ENCODE measurements around the gene PAK5.

PAK5 gene

DNA sequence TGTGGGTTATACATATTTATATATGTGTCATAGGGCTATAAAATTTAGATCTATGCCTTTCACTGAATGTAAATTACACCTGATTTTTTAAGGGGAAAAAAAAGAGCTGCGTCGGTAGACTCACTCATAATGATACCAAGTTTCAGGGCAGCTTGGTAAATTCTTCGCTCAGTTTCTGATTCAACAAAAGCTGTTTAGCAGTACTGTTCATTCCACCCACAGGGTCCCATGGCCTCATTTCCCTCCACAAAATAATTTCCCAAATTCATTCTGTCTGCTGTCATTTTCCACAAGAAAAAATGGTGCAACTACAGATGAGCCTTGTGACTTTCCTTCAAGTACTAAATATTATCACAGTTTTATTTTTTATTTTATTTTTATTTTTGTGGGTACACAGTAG, 63.7 kb downstream of the PAK5 start:
- no peak for DNase-seq

DNA sequence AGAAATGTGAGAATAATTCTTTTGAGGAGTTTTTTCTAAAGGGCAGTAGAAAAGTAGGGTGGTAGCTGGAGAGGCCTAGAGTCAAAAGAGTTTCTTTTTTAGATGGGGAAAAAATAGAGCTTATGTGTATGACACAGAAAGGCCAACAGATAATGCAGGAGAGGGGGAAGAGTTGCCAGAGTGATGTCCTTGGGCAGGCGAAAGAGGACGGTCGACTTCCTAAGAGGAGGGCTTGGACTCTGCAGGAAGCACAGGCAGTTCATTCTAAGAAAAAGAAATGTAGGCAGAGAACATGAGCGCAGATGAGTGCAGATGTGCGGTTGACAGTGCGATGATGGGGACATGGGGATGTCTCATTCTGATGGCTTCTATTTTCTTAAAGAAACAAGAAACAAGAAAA, 68.9 kb downstream of the PAK5 start:
- no peak for DNase-seq

DNA sequence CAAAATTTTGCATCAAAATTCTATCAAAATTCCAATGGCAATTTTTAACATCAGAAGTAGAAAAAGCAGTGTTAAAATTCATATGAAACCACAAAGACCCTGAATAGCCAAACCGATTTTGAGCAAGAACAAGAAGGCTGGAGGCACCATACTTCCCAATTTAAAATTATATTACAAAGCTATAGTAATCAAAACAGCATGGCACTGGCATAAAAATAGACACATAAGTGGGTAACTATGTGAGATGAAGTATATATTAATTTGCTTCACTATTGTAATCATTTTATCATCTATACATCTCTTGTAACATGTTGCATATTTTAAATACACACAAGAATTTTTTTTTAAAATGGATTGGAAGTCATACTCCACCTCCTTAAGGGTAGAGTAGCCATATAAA, 77.4 kb downstream of the PAK5 start:
- DNase-seq: no peak

DNA sequence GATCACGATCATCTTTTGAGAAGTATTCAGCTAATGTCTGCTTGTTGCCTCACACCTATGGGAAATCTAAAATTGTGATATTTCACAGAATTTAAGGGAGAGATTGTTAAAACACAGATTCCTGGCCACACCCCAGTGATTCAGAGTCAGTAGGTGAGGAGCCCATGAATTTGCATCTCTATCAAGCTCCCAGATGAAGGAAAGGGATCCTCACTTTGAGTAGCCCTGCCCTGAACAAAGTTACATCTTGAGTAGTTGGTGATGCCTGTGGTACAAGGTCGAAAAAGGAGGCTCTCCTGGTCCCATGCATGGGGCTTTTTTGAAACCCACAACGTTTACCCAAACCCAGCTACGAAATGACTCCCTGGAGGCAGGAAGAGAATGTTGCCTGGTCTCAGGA, 79.5 kb downstream of the PAK5 start:
- no peak for DNase-seq

DNA sequence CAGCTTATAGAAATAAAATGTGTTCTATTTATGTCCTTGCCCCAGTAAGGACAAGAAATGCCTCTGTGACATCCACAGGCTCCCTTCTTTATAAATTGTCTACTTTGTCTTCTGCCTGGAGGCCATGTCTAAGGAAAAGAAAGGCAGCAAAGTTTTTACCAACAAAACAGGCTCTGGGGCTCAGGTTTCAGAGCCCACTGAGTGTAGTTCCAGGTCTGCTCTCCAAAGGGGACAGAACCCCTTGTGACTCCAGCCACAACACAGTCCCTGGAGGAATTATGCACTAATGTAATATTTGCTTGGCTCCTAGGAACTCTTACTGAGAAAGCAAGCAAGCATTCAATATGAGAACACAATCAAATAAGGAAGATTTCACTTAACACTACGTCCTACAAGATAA, 80.1 kb downstream of the PAK5 start:
- no peak for DNase-seq

DNA sequence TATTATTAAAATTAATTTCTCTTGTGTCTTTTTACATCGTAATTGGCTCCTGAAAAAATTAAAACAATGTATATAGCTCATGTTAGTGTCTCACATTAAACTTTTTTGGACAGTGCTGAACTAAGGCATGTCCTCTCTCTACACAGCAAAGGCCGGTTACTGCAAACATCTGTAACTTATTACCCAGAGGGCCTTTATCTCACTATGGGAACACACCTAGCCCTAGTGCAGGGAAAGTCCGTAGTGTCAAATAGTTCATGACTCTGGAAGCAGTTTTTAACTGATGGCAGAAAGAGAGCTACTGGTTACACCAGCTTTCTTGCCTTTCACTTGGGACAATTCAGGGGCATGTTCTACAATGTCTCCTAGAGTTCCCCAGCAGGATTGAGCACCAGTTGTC, 82.2 kb downstream of the PAK5 start:
- no peak for DNase-seq

DNA sequence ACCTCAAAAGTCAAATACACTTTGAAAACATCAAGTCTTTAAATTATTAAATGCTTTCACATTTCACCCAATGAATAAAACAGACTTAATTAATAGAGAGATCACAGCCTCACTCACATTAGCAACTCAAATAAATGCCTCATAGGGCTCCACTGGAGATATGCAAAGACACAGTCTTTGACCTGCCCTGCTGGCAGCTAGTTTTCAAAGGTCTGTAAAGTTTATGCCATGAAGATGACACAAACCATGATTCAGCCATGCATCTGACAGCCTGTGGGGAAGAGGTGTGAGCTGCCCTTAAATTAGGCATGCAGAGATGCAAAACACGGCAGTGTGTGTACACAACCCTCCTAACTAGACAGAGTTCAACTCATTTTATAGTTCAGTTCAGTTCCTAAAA, 83.6 kb downstream of the PAK5 start:
- DNase-seq: no peak

GRCh38 chr20:9744551-9744950, 94.3 kb downstream of the PAK5 start:
- no peak for DNase-seq

GRCh38 chr20:9743871-9744270, 95.0 kb downstream of the PAK5 start:
- DNase-seq: no peak

GRCh38 chr20:9742821-9743220, 96.1 kb downstream of the PAK5 start:
- no peak for DNase-seq

GRCh38 chr20:9741996-9742395, 96.9 kb downstream of the PAK5 start:
- no peak for DNase-seq

DNA sequence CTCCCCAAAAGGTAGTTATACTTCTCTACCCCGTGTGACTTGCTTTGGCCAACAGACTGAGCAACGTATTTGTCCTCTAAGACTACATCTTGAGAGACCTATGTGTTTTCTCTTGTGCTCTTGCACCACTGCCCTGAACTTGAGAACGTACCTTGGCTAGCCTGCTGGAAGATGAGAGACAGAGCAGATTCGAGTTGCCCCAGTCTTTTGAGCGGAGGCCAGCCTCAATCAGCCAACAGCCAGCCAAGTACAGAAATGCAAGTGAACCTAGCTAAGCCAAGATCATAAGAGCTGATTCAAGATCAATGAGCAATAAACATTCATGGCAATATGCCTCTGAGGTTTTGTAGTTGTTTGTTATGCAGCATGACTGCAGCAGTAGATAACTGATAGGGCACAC, 98.4 kb downstream of the PAK5 start:
- DNase-seq: no peak

GRCh38 chr20:9739991-9740390, 98.9 kb downstream of the PAK5 start:
- no peak for DNase-seq

GRCh38 chr20:9736373-9736772, 102.5 kb downstream of the PAK5 start:
- no peak for DNase-seq

DNA sequence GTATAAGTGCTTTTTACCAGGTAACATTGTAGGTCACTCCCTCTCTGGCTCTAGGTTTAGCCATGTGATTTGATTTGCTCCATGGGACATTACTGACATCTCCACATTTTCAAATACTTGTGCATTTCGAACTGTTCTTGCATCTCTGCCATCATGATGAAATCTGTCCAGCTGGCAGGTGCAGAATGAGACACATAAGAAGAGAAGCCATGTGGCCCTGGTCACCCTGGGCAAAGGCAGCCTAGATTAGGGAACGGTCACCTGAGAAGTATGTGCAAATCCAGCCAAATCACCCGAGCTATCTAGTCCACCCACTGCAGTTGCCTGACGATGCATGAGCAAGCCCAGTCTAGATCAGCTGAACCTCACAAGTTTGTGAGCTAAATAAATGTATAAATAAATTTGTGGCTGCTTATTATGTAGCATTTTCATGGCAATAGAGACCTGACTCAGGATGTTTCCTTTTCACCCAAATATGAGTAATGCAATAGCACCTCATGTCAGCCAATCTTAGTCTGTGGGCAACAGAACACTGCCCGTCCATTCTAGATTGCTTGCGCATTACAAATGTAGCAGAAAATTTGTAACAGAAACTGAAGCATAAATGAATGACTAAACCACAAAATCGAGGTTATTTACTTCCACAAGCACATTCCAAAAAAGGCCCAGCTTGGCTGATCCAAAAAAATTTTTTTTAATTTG, 115.2 kb downstream of the PAK5 start:
- DNase-seq: no peak

- no peak for DNase-seq
Measured at GRCh38 chr20:9711872-9712271, 127.0 kb downstream of the PAK5 start.

DNA sequence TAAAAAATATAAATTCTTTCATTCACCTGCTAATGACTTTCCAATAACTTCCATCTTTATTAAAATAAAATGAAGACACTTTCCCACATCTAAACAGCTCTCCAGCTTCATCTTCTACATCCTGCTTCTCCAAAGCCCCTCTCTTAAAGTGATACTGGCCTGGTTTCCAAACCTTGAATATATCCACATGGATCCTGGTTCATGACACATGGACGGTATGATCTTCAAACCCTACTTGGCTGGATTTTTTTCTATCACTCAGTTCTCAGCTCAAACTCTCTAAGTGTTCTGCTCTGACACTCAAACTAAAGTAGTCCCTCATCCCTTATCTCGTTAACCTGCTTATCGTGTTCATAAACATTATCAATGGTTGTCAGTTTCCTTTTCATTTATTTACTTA, 128.2 kb downstream of the PAK5 start:
- no peak for DNase-seq

DNA sequence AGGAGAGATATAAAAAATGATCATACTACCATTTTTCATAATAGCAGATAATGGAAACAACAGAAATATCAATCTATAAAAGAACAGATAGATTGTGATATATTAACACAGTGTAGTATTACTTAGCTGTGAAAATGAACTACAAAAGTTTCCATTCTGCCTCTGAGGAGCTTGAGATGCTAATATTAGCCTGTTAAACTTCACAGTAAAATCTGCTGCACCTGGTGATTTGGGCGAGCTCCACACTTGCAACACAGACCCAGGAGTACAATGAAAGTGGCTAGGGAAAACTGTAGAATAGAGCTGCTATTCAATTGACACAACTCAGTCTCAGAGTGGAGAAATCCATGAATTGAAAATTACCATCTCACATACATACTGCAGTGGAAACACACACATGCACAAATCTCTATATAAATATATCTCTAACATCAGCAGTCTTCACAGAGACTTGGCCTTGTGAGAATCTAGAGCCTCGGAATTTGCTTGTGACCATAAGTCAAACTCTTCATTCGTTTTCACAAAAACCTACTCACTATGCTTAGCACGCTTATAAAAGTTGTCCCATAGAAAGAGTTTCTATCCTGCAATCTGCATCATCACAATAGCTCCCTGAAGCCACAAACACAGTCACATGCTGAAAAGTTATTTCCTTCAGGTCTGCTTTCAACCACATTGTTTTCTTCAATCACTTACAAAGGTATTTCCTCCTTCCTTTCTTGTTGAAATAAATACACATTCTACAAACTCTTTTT, 133.0 kb downstream of the PAK5 start:
- DNase-seq: no peak

- no peak for DNase-seq
Measured at GRCh38 chr20:9699181-9699580, 139.7 kb downstream of the PAK5 start.

DNA sequence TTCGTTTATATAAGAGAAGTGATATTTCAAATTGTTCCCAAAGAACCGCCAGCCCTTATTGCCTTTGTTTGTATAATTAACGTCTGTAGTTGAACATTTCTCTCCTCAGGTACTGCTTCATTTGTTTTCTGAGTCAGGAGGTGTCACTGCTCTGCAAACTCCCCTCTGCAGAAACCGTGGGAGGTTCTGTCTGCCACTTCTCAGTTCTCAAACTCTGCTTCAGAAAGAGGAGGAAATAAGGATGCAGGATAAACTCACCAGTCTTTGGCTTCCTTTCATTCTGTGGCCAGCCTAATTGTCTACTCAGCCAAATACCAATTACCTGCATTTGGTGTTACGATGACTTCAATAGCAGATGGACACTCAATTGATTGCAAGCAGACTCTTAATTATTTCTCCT, 149.8 kb downstream of the PAK5 start:
- DNase-seq: no peak

DNA sequence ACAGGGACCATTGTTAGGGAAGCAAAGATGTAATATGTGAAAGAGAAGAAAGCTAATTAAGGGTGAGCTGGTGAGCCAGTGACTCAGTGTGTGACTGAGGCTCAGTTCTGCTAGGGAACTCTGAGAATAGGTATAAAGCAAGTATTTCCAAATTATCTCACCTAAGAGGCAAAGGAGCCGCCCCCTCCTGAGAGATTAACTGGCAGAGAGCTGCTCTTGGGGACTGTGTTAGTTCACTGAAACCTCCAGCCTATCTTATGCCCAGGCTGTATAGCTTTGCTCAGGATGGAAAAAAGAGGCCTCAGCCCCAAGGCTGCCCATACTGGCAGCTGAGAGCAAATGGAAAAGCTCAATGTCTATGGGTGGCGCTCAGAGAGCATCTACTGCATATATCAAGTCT, 152.0 kb downstream of the PAK5 start:
- DNase-seq: no peak

- no peak for DNase-seq
Measured at GRCh38 chr20:9686455-9686854, 152.4 kb downstream of the PAK5 start.

DNA sequence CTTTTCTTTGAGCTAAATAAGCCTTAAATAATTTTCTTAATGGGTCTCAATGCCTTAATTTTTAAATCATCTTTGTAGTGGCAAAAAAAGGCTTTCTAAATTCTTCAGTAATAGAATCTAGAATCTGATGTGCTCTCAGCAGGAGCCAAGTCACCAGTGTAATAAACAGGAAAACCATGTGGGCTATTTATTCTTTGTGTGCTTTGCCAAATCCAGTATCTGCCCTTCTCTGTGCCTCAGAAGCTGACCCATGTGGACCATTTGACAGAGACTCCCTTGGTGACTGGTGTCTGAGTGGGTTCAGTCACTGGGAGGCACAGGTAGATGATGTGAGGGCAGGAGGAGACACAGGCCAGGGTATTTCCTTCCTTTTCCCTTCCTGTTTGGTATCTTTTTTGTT, 152.9 kb downstream of the PAK5 start:
- no peak for DNase-seq

DNA sequence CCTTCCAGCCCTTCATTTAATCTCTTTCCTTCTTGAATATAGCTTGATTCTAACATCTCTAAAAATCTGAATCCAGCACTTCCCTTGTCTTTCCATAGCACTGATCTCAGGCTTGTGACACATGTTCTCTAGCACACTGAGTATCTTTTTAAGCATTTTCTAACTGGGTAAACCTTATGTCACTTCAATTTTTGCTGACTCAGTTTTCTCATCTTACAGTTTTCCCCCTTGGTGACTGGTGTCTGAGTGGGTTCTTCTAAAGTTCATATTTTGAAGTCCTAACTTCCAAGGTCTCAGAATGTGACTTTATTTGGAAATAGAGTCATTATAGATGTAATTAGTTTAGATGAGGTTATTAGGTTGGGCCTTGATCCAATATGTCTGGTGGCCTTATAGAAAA, 153.9 kb downstream of the PAK5 start:
- no peak for DNase-seq

DNA sequence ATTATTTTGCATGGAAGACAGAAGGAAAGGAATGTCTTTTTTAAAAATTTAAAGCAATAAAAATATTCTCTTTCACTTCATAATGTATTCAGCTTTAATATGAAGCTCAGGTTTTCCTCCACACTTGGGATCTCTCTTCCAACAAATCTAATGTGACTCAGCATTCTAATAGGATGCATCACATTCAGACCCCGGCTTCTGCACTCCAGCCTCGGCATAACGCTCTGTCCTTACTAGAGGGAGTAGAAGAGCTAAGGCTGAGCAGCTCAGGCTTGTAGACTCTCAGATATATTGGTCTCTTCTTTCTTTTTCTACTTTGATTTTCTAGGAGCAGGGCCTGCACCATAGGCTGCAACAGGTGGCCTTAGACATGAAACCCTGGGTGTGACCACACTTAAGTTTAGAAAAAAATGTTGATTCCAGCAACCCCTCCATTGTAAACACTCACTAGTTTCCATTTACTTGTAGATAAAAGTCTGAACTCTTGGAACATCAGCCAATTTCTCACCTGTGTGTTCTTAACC, 161.7 kb downstream of the PAK5 start:
- DNase-seq: no peak

Data from NCI-H2171 (cell line).